22Rv1 (cell line): ENCODE measurements around the gene RACGAP1.

ENCODE experiments used
- ZFX ChIP-seq: fragments of 450-650 bp; IDR thresholded peaks from 2 replicates; pipeline ENCODE4 v1.6.1; 2017; ENCODE audit warnings: antibody characterized with exemption, borderline replicate concordance
- TF ChIP-seq, protein P1 (sequence below): fragments of 450-650 bp; IDR thresholded peaks from 2 replicates; pipeline ENCODE4 v1.5.1; 2017; ENCODE audit warnings: mild to moderate bottlenecking

- TF ChIP-seq, protein P1, sequence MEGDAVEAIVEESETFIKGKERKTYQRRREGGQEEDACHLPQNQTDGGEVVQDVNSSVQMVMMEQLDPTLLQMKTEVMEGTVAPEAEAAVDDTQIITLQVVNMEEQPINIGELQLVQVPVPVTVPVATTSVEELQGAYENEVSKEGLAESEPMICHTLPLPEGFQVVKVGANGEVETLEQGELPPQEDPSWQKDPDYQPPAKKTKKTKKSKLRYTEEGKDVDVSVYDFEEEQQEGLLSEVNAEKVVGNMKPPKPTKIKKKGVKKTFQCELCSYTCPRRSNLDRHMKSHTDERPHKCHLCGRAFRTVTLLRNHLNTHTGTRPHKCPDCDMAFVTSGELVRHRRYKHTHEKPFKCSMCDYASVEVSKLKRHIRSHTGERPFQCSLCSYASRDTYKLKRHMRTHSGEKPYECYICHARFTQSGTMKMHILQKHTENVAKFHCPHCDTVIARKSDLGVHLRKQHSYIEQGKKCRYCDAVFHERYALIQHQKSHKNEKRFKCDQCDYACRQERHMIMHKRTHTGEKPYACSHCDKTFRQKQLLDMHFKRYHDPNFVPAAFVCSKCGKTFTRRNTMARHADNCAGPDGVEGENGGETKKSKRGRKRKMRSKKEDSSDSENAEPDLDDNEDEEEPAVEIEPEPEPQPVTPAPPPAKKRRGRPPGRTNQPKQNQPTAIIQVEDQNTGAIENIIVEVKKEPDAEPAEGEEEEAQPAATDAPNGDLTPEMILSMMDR = no peak
- no peak for TF ChIP-seq ZFX
Observed at GRCh38 chr12:49983892-49984291, 41.4 kb downstream of the RACGAP1 start.
